CD4-positive, alpha-beta T cell treated with Interleukin-15 for 4 hours (primary cell): Measurements from ENCODE around the gene KLHL25.
A peak's percentile ranks its signal among the peaks of the same experiment; 100 is the strongest.
"Not testable (repeated sequence)": the region's sequence is repeated elsewhere in the genome, so short reads cannot be mapped to it uniquely, and the experiment has no call there.

Experiments used
- DNase-seq: peaks from one replicate; pipeline ENCODE4 v3.0.0-alpha.2; 2020; ENCODE audit warnings: low spot score

Gene KLHL25

GRCh38 chr15:85802617-85803016 lies 7.9 kb upstream of the KLHL25 start:
- not testable (repeated sequence) for DNase-seq

- no peak for DNase-seq
Measured at GRCh38 chr15:85800478-85801123, 5.9 kb upstream of the KLHL25 start.

- DNase-seq, result not testable (repeated sequence)
Measured at GRCh38 chr15:85796371-85796770, 1.6 kb upstream of the KLHL25 start.

- no peak for DNase-seq
Measured at GRCh38 chr15:85795337-85796305, 896 bp upstream of the KLHL25 start.

- no peak for DNase-seq
Measured at GRCh38 chr15:85793641-85794597, 806 bp downstream of the KLHL25 start.

- peak; percentile 24 for DNase-seq
Measured at GRCh38 chr15:85792912-85793590, 1.7 kb downstream of the KLHL25 start.

GRCh38 chr15:85792102-85792731 lies 2.5 kb downstream of the KLHL25 start:
- no peak for DNase-seq

GRCh38 chr15:85789496-85789875 lies 5.2 kb downstream of the KLHL25 start:
- DNase-seq, result no peak

GRCh38 chr15:85788771-85789495 lies 5.8 kb downstream of the KLHL25 start:
- DNase-seq, result no peak

GRCh38 chr15:85786781-85787114 lies 8.0 kb downstream of the KLHL25 start:
- no peak for DNase-seq

GRCh38 chr15:85785887-85786780 lies 8.6 kb downstream of the KLHL25 start:
- DNase-seq, result no peak

GRCh38 chr15:85782064-85782463 lies 12.7 kb downstream of the KLHL25 start:
- no peak for DNase-seq

- no peak for DNase-seq
Measured at GRCh38 chr15:85781099-85781498, 13.6 kb downstream of the KLHL25 start.

GRCh38 chr15:85780225-85780985 lies 14.3 kb downstream of the KLHL25 start:
- DNase-seq, result no peak

- DNase-seq, result no peak
Measured at GRCh38 chr15:85779249-85779648, 15.5 kb downstream of the KLHL25 start.

GRCh38 chr15:85778107-85778776 lies 16.5 kb downstream of the KLHL25 start:
- DNase-seq, result no peak

- no peak for DNase-seq
Measured at GRCh38 chr15:85777250-85778106, 17.2 kb downstream of the KLHL25 start.
